Measurements from ENCODE around the gene MERTK. TPM values are rescaled to one million over a fixed set of nuclear protein-coding genes. Genes with fewer than 3 reads are reported as not detected.

MERTK gene
- total RNA-seq, 1 donor from 2014 or later: 3.2 TPM

DNA sequence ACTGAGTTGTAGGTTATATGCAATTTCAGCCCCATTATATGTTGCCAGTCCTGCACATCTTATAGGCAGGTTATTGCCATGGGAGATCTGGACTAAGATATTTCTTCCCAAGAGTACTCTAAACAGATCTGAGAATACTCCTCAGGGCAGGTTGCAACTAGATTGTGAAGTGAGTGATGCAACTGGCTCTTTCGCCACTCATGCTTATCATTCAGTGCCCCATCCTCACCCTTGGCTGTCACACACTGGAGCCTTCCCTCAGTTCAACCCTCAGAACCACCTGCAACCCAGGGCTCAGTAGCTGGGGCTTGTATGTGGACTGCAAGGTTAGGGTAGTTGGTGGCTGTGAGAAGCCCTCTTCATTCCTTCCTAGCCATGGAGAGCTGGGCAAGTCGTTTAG is 14.1 kb downstream of the MERTK start:
- no peak overlapping the region for H3K27ac Mint-ChIP-seq (ENCODE audit: unreplicated experiment)
- no peaks in the 10 kb centered on the region for H3K27me3 Mint-ChIP-seq (ENCODE audit: low read depth)
- H3K4me1 Mint-ChIP-seq (ENCODE audit: low read depth): peaks cover 11% of the 10 kb centered on the region
- TF ChIP-seq, protein P1, sequence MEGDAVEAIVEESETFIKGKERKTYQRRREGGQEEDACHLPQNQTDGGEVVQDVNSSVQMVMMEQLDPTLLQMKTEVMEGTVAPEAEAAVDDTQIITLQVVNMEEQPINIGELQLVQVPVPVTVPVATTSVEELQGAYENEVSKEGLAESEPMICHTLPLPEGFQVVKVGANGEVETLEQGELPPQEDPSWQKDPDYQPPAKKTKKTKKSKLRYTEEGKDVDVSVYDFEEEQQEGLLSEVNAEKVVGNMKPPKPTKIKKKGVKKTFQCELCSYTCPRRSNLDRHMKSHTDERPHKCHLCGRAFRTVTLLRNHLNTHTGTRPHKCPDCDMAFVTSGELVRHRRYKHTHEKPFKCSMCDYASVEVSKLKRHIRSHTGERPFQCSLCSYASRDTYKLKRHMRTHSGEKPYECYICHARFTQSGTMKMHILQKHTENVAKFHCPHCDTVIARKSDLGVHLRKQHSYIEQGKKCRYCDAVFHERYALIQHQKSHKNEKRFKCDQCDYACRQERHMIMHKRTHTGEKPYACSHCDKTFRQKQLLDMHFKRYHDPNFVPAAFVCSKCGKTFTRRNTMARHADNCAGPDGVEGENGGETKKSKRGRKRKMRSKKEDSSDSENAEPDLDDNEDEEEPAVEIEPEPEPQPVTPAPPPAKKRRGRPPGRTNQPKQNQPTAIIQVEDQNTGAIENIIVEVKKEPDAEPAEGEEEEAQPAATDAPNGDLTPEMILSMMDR (IDR thresholded peaks at IDR 0.05): no peak
- H3K36me3 Mint-ChIP-seq (ENCODE audit: low read depth): no peaks in the 10 kb centered on the region
- DNase-seq (ENCODE audit: low spot score): no peak
- H3K4me3 Mint-ChIP-seq (ENCODE audit: unreplicated experiment): no peak overlapping the region
- H3K9me3 Mint-ChIP-seq (ENCODE audit: low read depth): no peaks in the 10 kb centered on the region

DNA sequence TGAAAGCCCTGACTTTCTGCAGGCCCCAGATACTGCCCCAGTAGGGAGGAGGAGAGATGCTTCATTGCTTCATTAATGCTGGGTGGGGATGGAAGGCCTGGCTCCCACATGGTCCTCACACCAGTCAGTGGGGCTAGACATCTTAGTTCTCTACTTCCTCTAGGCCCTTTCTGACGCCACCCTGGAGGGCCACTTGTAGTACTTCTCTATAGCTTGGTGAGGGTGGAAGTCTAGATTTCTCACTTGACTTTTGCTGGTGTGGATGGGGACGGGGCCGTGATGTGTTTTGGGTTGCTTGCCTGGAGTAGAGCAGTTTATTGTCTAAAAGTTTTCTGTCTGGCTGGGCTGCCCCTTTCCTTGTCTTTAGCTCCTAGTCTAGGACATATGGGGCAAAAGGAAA is 18.7 kb downstream of the MERTK start:
- TF ChIP-seq, protein P1 (IDR thresholded peaks at IDR 0.05): no peak
- no peaks in the 10 kb centered on the region for H3K9me3 Mint-ChIP-seq (ENCODE audit: low read depth)
- peaks cover 18% of the 10 kb centered on the region for H3K4me1 Mint-ChIP-seq (ENCODE audit: low read depth)
- DNase-seq (ENCODE audit: low spot score): no peak
- no peaks in the 10 kb centered on the region for H3K36me3 Mint-ChIP-seq (ENCODE audit: low read depth)
- H3K4me3 Mint-ChIP-seq (ENCODE audit: unreplicated experiment): no peak overlapping the region
- H3K27me3 Mint-ChIP-seq (ENCODE audit: low read depth): peaks cover under 1% of the 10 kb centered on the region
- no peak overlapping the region for H3K27ac Mint-ChIP-seq (ENCODE audit: unreplicated experiment)

DNA sequence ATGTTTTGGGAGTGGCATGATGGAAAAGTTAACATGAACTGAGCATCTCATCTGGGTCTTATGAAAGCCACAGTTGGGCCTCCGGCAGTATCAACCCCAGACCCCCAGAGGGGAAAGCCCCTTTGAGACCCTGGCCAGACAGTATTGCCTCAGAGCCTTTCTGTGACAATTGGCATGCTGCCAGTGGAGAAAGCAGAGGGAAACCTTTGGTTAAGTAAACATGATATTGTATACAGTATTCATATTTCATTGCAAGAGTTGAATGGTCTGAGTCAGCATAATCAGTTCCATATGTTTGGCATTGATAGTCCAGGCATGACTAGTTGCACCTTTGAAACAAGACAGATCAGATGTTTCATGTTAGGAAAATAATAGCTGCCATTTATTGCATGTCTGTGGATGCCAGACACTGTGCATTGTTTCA is 20.0 kb downstream of the MERTK start:
- TF ChIP-seq, protein P1 (IDR thresholded peaks at IDR 0.05): no peak
- DNase-seq (ENCODE audit: low spot score): no peak
- no peak overlapping the region for H3K27ac Mint-ChIP-seq (ENCODE audit: unreplicated experiment)
- H3K4me3 Mint-ChIP-seq (ENCODE audit: unreplicated experiment): no peak overlapping the region
- H3K9me3 Mint-ChIP-seq (ENCODE audit: low read depth): no peaks in the 10 kb centered on the region
- H3K4me1 Mint-ChIP-seq (ENCODE audit: low read depth): peaks cover 22% of the 10 kb centered on the region
- H3K36me3 Mint-ChIP-seq (ENCODE audit: low read depth): peaks cover 2% of the 10 kb centered on the region
- peaks cover 4% of the 10 kb centered on the region for H3K27me3 Mint-ChIP-seq (ENCODE audit: low read depth)

DNA sequence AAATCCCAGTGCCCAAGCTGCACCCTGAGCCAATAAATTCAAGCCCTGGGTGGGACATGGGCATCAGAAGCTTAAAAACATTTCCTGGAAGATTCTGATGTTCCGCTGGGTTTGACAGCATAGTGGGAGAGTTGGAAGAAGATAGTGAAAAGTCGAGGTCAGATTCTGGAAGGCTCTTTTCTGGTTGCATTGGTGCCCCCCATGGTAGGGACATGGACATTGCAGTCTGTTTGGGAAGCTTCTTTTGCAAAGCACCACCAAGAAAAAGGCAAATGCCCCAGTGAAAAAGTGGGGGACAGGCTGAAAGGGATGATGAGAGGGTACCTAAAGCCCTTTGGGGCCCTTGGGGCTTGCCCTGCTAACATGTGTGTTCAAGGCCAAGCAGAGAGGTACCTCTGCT is 21.0 kb downstream of the MERTK start:
- Mint-ChIP-seq H3K4me1 (ENCODE audit: low read depth) (peaks cover 22% of the 10 kb centered on the region), H3K36me3 (ENCODE audit: low read depth) (peaks cover 2% of the 10 kb centered on the region), H3K9me3 (ENCODE audit: low read depth) (no peaks in the 10 kb centered on the region), H3K27ac (ENCODE audit: unreplicated experiment) (no peak overlapping the region), H3K4me3 (ENCODE audit: unreplicated experiment) (no peak overlapping the region), H3K27me3 (ENCODE audit: low read depth) (peaks cover 4% of the 10 kb centered on the region)
- DNase-seq (ENCODE audit: low spot score): no peak
- TF ChIP-seq, protein P1 (IDR thresholded peaks at IDR 0.05): peak; percentile 49

DNA sequence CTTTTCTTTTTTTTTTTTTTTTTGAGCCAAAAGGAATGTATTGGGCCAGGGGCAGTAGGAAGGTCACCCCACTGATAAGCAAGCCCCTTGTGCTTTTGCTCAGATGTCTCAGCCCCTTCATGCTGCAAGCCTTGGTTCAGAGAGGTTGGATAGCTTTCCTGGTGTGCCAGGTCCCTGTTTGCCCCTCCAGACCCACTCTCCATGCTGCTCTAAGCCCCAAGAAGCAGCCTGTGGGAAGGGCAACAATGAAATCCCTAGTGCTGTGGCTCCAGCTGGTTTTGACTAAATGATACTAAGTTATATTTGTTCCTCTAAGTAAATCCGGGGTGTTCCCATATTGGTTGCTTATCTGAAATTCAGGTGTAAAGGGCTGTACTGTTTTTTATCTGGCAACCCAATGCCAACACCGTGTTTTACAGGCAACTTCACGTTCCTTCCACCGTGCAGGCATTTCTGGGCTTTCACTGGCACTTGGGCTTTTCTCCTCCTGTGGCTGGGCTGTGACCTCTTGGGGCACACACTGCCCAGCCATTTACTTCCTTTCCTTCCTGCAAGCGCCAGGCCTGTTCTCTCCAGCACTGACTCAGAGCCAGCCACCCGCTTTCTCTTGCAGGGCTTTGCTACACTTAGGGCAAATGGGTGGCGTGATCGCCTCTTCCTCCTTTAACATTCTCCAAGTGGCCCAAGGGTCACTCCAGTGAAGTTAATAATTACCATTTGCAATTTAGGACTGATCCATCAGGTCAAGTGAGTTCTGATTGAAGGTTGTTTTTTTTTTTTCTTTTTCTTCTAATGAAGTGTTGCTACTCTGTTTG is 21.6 kb downstream of the MERTK start:
- Mint-ChIP-seq H3K27me3 (ENCODE audit: low read depth) (peaks cover 4% of the 10 kb centered on the region), H3K9me3 (ENCODE audit: low read depth) (no peaks in the 10 kb centered on the region), H3K4me3 (ENCODE audit: unreplicated experiment) (no peak overlapping the region), H3K4me1 (ENCODE audit: low read depth) (peaks cover 27% of the 10 kb centered on the region), H3K27ac (ENCODE audit: unreplicated experiment) (no peak overlapping the region), H3K36me3 (ENCODE audit: low read depth) (peaks cover 2% of the 10 kb centered on the region)
- TF ChIP-seq, protein P1 (IDR thresholded peaks at IDR 0.05): no peak
- no peak for DNase-seq (ENCODE audit: low spot score)
